Measurements from ENCODE around the gene HOXA3.

Gene HOXA3

DNA sequence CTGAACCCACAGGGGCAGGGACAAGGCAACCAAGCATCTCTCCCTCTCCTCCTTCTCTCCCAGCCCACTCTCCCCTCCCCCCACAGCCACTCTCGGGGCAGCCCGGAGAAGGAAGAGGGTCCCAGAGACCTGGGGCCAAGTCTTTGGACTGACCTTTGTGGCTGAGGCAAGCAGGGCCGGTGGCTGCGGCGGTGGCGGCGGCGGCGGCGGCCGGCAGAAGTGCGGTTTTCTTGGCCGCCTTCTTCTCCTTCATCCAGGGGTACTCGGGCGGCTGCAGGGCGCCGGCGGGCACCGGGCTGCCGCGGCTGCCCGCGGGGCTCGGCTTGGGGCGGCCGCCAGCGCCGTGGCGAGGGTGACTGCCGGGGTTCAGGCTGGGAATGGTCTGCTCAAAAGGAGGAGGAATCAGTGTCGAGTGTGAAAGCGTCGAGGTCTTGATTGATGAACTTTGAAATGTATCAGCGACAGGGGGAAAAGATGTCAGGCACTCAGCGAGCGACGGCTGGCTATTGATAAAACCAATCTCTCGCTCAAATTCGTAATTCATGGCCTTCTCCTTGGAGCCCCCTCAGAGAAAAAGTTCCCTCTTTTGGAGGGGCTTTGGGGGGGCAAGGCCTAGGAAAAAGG, 50.3 kb downstream of the HOXA3 start:
- H3K27me3 Mint-ChIP-seq: peaks cover 91% of the 10 kb centered on the region
- DNase-seq: no peak
- no peak overlapping the region for H3K4me3 Mint-ChIP-seq
- H3K36me3 Mint-ChIP-seq (ENCODE audit: low read depth): no peaks in the 10 kb centered on the region
- H3K27ac Mint-ChIP-seq: no peak overlapping the region
- H3K4me1 Mint-ChIP-seq (ENCODE audit: low read depth): peaks cover 33% of the 10 kb centered on the region
- H3K9me3 Mint-ChIP-seq: no peaks in the 10 kb centered on the region

DNA sequence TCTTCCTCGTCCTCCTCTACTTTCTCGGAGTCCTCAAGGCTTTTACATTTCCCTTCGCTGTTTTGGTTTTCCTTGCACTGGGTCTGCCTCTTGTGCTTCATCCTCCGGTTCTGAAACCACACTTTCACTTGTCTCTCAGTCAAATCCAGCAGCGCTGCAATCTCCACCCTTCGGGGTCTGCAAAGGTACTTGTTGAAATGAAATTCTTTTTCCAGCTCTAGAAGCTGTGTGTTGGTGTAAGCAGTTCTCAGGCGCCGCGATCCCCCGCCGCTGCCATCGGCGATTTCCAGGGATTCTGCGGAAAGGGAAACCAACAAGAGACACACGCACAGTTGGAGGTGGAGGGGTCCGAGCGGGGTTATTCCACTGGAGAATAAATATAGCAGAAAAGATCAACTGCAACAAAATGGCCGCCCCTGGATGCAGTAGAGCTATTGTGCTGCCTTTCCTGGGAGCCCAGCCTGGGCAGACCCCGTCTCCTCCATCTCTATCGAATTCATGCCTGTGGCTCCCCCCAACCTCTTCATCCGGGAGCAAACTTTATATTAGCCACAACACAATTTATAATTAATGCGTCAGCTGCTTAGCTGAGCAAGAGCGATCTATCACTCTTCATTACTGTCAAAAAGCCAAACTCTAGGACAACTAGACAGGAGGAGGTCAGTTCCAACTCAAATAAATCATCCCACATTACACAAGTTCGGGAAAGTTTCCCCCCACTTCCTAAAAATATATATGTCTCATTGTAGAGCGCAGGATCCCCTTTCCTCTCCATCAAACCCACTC, 51.0 kb downstream of the HOXA3 start:
- Mint-ChIP-seq H3K36me3 (ENCODE audit: low read depth) (no peaks in the 10 kb centered on the region), H3K9me3 (no peaks in the 10 kb centered on the region), H3K27ac (no peak overlapping the region), H3K27me3 (peaks cover 96% of the 10 kb centered on the region), H3K4me3 (no peak overlapping the region), H3K4me1 (ENCODE audit: low read depth) (peaks cover 36% of the 10 kb centered on the region)
- no peak for DNase-seq

DNA sequence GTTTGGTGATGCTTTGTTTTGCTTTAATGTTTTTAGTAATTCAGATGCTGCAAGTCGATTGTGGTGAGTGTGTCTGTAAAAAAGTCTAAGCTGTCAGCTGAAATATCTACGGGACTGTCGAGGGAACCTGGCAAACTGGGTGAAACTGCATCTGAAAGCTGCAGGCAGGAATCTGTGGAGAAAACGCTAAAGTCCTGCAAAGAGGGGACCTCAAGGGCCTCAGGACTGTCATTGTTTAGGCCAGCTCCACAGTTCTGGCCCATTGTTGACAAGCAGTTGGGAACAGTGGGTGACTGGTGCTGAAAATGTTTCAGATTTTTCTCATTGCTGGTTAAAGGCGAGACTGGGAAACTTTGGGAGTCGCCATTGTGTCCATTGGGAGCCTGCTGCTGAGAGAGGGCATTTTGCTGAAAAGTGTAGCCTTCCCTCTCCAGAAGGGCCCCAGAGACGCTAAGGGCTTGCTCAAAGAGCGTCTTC, 51.7 kb downstream of the HOXA3 start:
- peaks cover 37% of the 10 kb centered on the region for H3K4me1 Mint-ChIP-seq (ENCODE audit: low read depth)
- H3K27ac Mint-ChIP-seq: no peak overlapping the region
- no peaks in the 10 kb centered on the region for H3K36me3 Mint-ChIP-seq (ENCODE audit: low read depth)
- no peak overlapping the region for H3K4me3 Mint-ChIP-seq
- no peak for DNase-seq
- H3K27me3 Mint-ChIP-seq: peaks cover 91% of the 10 kb centered on the region
- no peaks in the 10 kb centered on the region for H3K9me3 Mint-ChIP-seq

DNA sequence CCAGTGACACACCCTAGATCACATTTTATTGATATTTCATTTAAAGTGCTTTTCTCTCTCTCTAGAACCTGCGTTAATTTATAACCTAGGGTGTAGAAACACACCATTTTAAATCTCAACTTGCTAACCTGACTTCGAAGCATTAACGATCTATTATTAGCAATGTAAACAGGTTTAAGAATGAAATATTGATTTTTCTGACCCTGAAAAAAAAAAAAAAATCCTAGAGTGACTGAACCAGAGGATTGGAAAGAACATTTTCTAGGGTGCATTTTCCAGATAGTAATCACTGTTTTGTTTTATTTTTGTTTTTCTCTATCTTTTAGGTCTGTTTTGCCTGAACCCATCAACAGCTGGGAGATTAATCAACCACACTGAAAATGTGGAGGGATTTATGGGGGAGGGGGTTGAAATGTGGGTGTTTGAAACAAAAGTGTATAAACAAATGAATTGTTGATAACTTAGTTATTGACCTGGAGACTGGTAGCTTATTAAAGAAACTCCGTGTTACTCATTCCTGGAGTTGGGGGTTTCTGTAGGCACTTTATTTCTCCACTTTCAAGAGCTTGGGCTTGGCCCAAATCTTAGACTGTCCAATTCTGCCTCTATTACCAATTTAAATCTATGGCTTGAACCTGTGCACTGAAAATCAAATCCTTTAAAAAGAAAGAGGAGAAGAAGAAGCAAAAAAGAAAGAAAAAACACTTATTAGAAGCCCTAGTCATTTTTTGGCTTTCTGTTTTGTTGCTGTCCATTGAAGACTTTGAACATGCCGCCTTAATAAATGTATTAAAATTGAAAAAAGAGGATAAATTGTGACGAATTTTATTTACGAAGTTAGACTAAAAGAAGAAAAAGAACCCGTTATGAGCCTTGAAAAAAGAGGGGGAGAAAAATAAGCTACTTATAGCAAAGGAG, 52.7 kb downstream of the HOXA3 start:
- no peak for DNase-seq
- H3K27me3 Mint-ChIP-seq: peaks cover 91% of the 10 kb centered on the region
- H3K27ac Mint-ChIP-seq: no peak overlapping the region
- H3K36me3 Mint-ChIP-seq (ENCODE audit: low read depth): no peaks in the 10 kb centered on the region
- H3K4me3 Mint-ChIP-seq: no peak overlapping the region
- H3K4me1 Mint-ChIP-seq (ENCODE audit: low read depth): peaks cover 47% of the 10 kb centered on the region
- H3K9me3 Mint-ChIP-seq: no peaks in the 10 kb centered on the region

DNA sequence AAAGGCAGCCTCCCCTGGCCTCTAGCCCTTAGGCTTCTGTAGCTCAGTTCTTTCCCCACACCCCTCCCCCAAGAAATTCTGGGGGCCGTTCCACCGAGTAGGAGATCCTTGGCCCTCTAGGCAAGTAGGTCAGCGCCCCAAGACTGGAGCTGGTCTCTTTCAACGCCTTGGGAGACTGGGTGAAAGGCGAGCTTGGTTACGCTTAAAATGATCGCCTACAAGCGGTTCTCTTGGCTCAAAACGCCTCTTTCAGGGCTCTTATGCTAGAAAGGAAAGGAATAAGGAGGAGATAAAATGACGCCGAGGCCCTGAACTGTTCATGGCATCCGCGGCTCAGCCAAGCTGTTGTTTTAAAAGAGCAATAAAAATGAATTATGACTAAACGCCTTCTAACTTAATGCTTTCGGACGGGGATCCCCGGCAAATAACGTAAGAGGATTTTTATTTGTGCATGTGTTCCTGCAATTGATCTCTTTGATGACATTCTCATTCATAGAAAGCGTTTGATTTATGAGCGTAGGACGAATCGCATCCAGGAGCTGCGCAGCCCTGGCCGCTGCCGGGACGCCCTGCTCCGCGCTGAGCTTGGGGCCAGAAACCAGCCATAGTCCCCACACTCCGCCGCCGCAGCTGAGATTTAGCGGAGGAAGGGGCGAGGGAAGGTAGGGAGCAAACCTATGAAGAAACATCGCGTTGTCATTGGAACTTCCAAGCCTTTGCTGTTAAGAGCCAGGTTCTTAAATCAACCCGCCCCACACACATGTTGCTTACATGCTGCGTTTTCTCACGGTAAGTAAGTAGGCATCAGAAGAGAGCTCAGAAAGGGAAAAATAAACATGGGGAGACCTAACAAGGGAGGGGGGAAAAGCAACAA, 53.6 kb downstream of the HOXA3 start:
- Mint-ChIP-seq H3K4me1 (ENCODE audit: low read depth) (peaks cover 45% of the 10 kb centered on the region), H3K4me3 (no peak overlapping the region), H3K36me3 (ENCODE audit: low read depth) (no peaks in the 10 kb centered on the region)

DNA sequence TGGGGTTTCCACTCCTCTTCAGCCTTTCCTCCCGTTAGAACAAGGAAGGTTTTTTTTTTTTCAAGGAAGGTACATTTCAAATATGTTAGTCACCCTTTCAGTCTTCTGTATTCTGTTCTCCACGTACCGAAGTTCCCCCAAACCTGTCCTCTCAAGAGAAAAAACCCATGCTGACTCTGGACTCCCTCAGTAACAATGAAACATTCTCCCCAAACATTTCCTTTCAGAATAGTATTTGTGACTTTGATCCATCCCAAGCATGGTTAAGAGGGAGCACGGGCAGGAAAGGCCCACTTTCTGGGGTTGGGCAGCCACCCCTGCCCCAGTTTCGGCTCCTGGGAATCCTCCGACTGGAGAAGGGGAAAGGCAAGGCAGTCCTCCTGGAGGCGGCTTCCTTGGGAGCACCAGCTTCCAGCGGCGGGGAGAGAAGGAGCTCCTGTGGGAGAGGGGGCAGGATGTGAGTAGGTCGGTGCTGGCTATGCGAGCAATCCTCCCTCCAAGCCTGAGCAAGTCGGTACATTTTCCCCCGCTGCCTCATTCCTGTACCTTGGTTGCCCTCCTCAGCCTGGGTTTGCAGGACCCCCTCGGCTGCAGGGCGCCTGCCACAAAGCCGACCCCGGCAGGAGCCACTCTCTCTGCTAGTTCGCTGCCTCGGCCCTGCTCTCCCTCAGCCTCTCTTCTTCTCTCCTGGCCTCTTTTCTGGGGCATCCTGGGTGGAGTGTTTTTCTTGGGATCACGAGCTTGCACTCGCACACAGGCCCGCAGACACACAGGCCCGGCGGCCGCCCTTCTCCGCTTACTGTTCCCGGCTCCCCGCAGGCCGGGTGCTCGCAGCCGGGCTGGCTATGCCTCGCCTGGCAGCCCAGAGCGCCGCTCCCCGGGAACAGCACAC, 54.5 kb downstream of the HOXA3 start:
- DNase-seq: no peak
- H3K27ac Mint-ChIP-seq: no peak overlapping the region
- peaks cover 43% of the 10 kb centered on the region for H3K4me1 Mint-ChIP-seq (ENCODE audit: low read depth)

More for the DNA sequence above, 53.6 kb downstream of the HOXA3 start:
- no peak for DNase-seq
- Mint-ChIP-seq H3K9me3 (no peaks in the 10 kb centered on the region), H3K27me3 (peaks cover 92% of the 10 kb centered on the region), H3K27ac (no peak overlapping the region)

DNA sequence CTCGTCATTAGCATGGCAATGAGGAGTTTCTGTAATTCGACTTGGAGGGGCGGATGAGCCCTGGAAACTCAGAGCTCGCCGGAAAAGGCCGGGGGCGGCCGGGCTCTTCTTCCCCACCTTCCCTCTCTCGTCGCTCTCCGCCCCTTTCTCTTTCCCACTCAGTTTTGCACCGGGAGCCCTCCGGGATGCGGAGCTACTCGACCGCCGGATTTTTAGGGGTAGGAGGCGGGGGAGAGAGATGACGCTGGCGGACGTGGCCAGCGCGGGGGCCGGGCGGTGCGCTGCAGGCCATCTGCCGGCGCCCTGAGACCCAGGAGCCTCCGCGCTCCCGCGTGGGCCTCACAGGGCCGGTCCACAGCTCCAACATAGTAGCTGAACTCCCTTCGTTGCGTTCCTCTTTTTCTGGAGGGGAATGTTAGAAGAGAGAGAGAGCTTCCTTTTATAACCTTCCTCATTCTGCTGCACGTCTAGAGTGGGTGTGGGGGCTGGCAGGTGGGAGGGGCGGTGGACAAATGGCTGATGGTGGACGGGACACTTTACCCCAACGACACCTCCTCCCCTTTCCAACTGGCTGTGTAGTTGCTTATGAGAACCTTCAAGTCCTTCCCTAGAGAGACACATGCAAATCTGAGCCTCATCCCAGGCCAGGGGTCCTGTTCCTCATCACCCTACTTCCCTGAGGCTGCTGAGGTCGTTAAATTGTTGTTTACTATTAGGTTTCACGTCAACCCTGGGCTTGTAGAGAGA, 55.4 kb downstream of the HOXA3 start:
- H3K27ac Mint-ChIP-seq: no peak overlapping the region
- peaks cover 35% of the 10 kb centered on the region for H3K4me1 Mint-ChIP-seq (ENCODE audit: low read depth)
- H3K9me3 Mint-ChIP-seq: no peaks in the 10 kb centered on the region
- no peak for DNase-seq
- peaks cover 92% of the 10 kb centered on the region for H3K27me3 Mint-ChIP-seq
- no peaks in the 10 kb centered on the region for H3K36me3 Mint-ChIP-seq (ENCODE audit: low read depth)
- H3K4me3 Mint-ChIP-seq: peak overlapping the region; percentile 73

More for the DNA sequence above, 54.5 kb downstream of the HOXA3 start:
- H3K9me3 Mint-ChIP-seq: no peaks in the 10 kb centered on the region
- H3K27me3 Mint-ChIP-seq: peaks cover 92% of the 10 kb centered on the region
- H3K36me3 Mint-ChIP-seq (ENCODE audit: low read depth): no peaks in the 10 kb centered on the region
- H3K4me3 Mint-ChIP-seq: peak overlapping the region; percentile 73

DNA sequence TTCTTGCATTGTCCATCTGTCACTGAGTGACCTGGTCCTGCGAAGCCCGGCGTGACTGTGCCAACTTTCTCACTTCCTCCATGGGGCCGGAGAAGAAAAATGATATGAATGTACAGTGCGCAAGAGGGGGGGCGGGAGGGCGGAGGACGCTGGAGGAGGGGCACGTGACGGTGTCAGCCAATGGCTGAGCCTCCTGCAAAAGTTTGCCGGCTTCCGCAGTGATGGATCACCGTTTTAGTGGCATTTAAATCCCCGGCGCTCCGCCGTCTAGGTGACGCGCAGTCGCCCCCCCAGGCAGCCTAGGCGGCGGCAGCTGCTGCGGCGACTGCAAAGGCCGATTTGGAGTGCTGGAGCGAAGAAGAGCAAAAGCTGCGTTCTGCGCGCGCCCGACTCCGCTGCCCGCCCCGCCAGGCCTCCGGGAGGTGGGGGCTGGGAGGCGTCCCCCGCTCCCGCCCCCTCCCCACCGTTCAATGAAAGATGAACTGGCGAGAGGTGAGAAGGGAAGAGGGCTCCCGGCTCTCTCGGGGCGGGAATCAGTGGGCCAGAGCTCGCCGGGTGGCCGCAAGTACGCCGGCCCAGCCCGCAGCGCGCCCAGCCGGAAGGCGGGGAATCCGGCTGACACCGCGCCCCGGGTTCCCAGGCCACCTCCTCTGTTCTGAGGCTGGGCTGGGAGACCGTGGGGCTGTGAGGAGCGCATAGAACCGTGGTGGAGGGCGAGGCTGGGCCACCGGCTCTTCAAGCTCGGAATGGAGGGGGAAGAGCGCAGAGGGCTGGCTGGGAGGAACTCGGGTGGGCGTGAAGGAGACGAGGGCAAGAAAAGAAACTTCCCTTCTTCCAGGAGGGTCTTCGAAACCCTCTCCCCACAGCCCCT, 56.3 kb downstream of the HOXA3 start, which contains the start of gene HOXA1:
Gene HOXA1, minus strand, starts transcription at position 104 of the 871 bp plus-strand sequence. Its CDS starts 88 bp downstream, at position 16.
- peak within 1 kb of the TSS; percentile 73 for H3K4me3 Mint-ChIP-seq
- H3K9me3 Mint-ChIP-seq: no peaks in the 10 kb centered on the region
- peaks cover 92% of the 10 kb centered on the region for H3K27me3 Mint-ChIP-seq
- H3K4me1 Mint-ChIP-seq (ENCODE audit: low read depth): peaks cover 31% of the 10 kb centered on the region
- peak; percentile 77 for DNase-seq
- no peak within 1 kb of the TSS for H3K27ac Mint-ChIP-seq
- H3K36me3 Mint-ChIP-seq (ENCODE audit: low read depth): no peaks in the 10 kb centered on the region

DNA sequence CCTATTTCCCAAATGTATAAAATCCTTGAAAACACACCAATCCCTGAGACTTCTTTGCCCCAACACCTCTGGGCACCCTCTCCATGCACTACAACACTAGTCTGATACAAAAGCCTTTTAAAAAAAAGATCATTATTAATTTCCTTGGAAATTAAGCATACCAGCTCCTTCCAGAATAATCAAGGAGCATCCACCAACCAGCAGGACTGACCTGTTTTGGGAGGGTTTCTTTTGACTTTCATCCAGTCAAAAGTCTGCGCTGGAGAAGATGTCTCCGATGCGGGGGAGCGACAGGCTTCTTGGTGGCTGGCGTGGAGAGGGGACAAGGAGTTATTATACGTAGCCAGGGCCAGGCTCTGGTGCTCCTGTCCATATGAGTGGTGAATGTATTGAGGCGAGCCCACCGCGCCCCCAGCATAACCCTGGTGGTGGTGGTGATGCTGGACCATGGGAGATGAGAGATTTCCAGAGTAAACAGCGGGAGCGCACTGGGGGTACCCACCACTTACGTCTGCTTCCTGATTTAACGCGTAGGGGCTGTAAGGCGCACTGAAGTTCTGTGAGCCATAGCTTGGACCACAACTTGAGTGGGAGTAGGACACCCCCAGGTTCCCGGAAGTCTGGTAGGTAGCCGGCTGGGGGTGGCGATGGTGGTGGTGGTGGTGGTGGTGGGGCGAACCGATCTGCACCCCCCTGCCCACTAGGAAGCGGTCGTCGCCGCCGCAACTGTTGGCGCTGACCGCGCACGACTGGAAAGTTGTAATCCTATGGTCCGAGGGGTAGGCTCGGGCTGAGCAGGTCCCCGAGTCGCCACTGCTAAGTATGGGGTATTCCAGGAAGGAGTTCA, 57.1 kb downstream of the HOXA3 start:
- H3K36me3 Mint-ChIP-seq (ENCODE audit: low read depth): no peaks in the 10 kb centered on the region
- H3K9me3 Mint-ChIP-seq: no peaks in the 10 kb centered on the region
- H3K27me3 Mint-ChIP-seq: peaks cover 92% of the 10 kb centered on the region
- H3K4me1 Mint-ChIP-seq (ENCODE audit: low read depth): peaks cover 31% of the 10 kb centered on the region
- DNase-seq: no peak
- peak overlapping the region; percentile 73 for H3K4me3 Mint-ChIP-seq
- H3K27ac Mint-ChIP-seq: no peak overlapping the region

DNA sequence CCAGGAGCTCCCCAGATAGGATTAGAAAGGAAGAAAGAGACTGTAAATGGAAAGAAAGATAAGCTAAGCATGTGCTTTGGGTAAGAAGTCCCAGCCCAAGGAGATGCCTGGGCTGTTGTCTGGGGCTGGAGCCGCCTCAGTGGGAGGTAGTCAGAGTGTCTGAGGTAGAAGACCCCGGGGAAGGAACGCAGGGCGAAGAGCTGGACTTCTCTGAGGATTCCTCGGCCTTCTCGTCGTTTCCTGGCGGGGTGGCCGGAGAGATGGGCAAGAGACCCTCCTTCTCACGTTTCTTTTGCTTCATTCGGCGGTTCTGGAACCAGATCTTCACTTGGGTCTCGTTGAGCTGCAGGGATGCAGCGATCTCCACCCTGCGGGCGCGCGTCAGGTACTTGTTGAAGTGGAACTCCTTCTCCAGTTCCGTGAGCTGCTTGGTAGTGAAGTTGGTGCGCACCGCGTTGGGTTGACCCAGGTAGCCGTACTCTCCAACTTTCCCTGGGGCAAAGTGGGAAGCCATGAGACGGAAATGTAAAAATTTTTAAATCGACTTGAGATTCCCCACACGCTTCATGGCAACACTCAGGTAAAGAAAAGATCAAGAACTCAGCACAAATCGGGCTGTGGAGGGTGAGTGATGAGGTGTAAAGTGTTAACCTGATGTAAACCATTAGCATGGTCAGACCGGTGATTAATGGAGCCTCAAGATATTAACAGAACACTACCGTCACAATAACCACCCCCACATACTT, 57.9 kb downstream of the HOXA3 start:
- no peaks in the 10 kb centered on the region for H3K36me3 Mint-ChIP-seq (ENCODE audit: low read depth)
- peaks cover 93% of the 10 kb centered on the region for H3K27me3 Mint-ChIP-seq
- no peaks in the 10 kb centered on the region for H3K9me3 Mint-ChIP-seq
- no peak overlapping the region for H3K4me3 Mint-ChIP-seq
- H3K4me1 Mint-ChIP-seq (ENCODE audit: low read depth): peaks cover 31% of the 10 kb centered on the region
- DNase-seq: no peak
- H3K27ac Mint-ChIP-seq: no peak overlapping the region
